ENCODE measurements around the gene NSMCE3. TPM values are rescaled to one million over a fixed set of nuclear protein-coding genes. Genes with fewer than 3 reads are reported as not detected.

The NSMCE3 gene
- polyA plus RNA-seq, 1 experiment = 9.7 TPM

DNA sequence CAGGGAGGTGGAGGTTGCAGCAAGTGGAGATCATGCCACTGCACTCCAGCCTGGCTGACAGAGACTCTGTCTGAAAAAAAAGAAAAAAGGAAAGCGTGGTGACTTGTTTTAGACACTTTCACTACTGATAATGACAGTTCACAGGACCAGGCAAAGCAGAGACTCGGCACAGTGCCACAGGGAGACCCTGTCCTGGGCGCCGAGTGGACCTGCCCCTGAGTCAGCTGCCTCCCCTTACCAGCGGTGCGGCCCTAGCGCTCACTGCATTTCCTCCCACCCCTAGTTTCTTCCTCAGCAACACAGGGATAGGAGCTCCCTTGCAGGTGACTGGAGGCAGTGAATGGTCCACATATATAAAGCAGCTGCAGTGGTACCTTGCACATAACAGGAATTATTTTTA, 38.7 kb upstream of the NSMCE3 start:
- POLR2A ChIA-PET = no interaction called here
- no peaks in the 10 kb centered on the region for H3K27me3 ChIP-seq (ENCODE audit: control insufficient read depth, insufficient read depth, low read length)
- no peak overlapping the region for H3K4me3 ChIP-seq (ENCODE audit: low read depth, low read length)
- DNase-seq (ENCODE audit: low read depth) = no peak
- TF ChIP-seq, protein P1, sequence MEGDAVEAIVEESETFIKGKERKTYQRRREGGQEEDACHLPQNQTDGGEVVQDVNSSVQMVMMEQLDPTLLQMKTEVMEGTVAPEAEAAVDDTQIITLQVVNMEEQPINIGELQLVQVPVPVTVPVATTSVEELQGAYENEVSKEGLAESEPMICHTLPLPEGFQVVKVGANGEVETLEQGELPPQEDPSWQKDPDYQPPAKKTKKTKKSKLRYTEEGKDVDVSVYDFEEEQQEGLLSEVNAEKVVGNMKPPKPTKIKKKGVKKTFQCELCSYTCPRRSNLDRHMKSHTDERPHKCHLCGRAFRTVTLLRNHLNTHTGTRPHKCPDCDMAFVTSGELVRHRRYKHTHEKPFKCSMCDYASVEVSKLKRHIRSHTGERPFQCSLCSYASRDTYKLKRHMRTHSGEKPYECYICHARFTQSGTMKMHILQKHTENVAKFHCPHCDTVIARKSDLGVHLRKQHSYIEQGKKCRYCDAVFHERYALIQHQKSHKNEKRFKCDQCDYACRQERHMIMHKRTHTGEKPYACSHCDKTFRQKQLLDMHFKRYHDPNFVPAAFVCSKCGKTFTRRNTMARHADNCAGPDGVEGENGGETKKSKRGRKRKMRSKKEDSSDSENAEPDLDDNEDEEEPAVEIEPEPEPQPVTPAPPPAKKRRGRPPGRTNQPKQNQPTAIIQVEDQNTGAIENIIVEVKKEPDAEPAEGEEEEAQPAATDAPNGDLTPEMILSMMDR (IDR thresholded peaks at IDR 0.05; ENCODE audit: insufficient read depth, low read depth, low read length) = no peak
- no peaks in the 10 kb centered on the region for H3K36me3 ChIP-seq (ENCODE audit: control insufficient read depth, insufficient read depth, low read length)
- CTCF ChIA-PET = no interaction called here

DNA sequence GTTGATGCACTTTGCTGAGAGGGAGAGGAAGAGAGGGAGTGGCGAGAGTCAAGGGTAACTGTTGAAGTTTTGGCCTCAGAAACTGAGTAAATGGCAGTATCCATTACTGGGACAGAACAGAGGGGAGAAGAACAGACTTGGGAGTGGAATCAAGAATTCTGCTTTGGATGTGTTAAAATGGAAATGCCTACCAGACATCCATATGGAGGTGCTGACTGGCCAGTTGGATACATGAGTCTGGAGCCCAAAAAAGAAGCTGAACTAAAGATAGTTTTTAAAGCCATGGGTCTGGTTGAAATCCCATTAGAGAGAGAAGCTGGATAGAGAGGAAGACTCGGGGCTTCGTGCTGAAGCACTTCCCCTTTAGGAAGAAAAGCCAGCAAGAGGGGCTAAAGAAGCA, 35.9 kb upstream of the NSMCE3 start:
- POLR2A ChIA-PET = no interaction called here
- no peaks in the 10 kb centered on the region for H3K27me3 ChIP-seq (ENCODE audit: control insufficient read depth, insufficient read depth, low read length)
- no peak overlapping the region for H3K4me3 ChIP-seq (ENCODE audit: low read depth, low read length)
- CTCF ChIA-PET = no interaction called here
- TF ChIP-seq, protein P1 (IDR thresholded peaks at IDR 0.05; ENCODE audit: insufficient read depth, low read depth, low read length) = no peak
- DNase-seq (ENCODE audit: low read depth) = no peak
- H3K36me3 ChIP-seq (ENCODE audit: control insufficient read depth, insufficient read depth, low read length) = no peaks in the 10 kb centered on the region

DNA sequence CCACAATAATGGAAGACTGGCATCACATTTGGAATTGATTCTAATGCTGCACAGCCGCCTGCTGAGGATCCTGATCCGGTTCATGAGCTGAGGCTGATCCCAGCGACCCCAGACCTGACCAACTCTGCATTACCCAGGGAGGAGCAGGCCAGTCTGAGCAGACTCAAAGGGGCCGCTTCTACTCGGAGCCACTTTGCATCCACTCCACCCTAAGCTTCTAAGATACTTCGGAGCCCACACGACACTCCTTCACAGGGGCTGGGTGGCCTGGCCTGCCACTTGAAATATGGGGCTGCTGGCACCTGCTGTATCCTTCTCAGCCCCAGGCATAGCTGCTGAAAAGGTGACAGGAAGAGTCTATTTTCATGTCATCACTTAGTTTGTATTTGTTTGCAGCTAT, 33.2 kb upstream of the NSMCE3 start:
- ChIA-PET CTCF (interaction anchor here (2.2 kb wide), 1 partner anchor 9 kb away, joined by 8 read pairs; no protein-coding TSS in a partner anchor), POLR2A (no interaction called here)
- no peak for DNase-seq (ENCODE audit: low read depth)
- no peaks in the 10 kb centered on the region for H3K27me3 ChIP-seq (ENCODE audit: control insufficient read depth, insufficient read depth, low read length)
- H3K4me3 ChIP-seq (ENCODE audit: low read depth, low read length) = no peak overlapping the region
- TF ChIP-seq, protein P1 (IDR thresholded peaks at IDR 0.05; ENCODE audit: insufficient read depth, low read depth, low read length) = no peak
- H3K36me3 ChIP-seq (ENCODE audit: control insufficient read depth, insufficient read depth, low read length) = no peaks in the 10 kb centered on the region

DNA sequence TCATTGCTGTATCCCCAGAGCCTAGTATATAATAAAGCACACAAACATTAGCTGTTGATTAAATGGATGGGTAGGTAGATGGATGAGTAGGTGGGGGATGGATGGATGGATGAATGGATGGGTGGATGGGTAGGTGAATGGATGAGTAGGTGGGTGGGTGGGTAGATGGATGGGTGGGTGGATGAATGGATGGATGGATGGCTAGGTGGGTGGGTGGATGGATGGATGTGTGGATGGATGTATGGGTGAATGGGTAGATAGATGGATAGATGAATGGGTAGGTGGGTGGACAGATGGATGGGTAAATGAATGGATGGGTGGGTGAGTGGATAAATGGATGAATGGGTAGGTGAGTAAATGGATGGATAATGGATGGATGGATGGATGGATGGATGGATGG, 30.2 kb upstream of the NSMCE3 start:
- Histone ChIP-seq H3K27me3 (ENCODE audit: control insufficient read depth, insufficient read depth, low read length) (no peaks in the 10 kb centered on the region), H3K36me3 (ENCODE audit: control insufficient read depth, insufficient read depth, low read length) (no peaks in the 10 kb centered on the region), H3K4me3 (ENCODE audit: low read depth, low read length) (no peak overlapping the region)
- no peak for DNase-seq (ENCODE audit: low read depth)
- CTCF ChIA-PET = no interaction called here
- POLR2A ChIA-PET = no interaction called here
- TF ChIP-seq, protein P1 (IDR thresholded peaks at IDR 0.05; ENCODE audit: insufficient read depth, low read depth, low read length) = no peak

DNA sequence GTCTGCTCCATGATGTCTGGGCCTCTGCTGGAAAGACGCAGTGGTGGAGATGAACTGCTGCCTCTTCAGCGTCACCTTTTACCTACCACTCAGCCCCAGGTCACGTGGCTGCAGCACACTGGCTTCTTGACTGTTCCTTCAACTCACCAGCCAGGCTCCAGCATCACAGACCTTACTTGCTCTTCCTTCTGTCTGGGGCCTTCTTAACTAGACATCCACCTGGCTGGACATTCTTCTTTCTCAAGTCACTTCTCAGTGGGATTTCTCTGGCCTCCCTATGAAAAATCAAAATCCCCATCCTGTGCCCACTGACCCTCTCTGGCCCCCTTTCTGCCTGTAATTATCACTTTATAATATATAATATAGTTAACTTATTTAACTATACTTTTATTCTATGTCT, 29.7 kb upstream of the NSMCE3 start:
- DNase-seq (ENCODE audit: low read depth) = no peak
- TF ChIP-seq, protein P1 (IDR thresholded peaks at IDR 0.05; ENCODE audit: insufficient read depth, low read depth, low read length) = no peak
- H3K4me3 ChIP-seq (ENCODE audit: low read depth, low read length) = no peak overlapping the region
- no peaks in the 10 kb centered on the region for H3K27me3 ChIP-seq (ENCODE audit: control insufficient read depth, insufficient read depth, low read length)
- no peaks in the 10 kb centered on the region for H3K36me3 ChIP-seq (ENCODE audit: control insufficient read depth, insufficient read depth, low read length)
- ChIA-PET POLR2A (no interaction called here), CTCF (interaction anchor here (0.7 kb wide), 1 partner anchor 46 kb away, joined by 3 read pairs; no protein-coding TSS in a partner anchor)

All from BJ (cell line).